Stimulated activated CD4-positive, alpha-beta T cell treated with anti-CD3 and anti-CD28 coated beads, Interleukin-12 subunit alpha, Interleukin-12 subunit beta, amount 100 ng/mL, for 48 hours (primary cell): ENCODE results near the gene TNIP2.
"Not testable (repeated sequence)": the region's sequence is repeated elsewhere in the genome, so short reads cannot be mapped to it uniquely, and the experiment has no call there.

Experiments
- DNase-seq, 3 donors: peaks; one replicate each; pipeline ENCODE4 v3.0.0-alpha.2; 2020; ENCODE audit warnings: low read depth in 2 of 3, low spot score in 1 of 3

TNIP2 gene

GRCh38 chr4:2745516-2745915, 10.6 kb downstream of the TNIP2 start:
- DNase-seq, result no peak

DNA sequence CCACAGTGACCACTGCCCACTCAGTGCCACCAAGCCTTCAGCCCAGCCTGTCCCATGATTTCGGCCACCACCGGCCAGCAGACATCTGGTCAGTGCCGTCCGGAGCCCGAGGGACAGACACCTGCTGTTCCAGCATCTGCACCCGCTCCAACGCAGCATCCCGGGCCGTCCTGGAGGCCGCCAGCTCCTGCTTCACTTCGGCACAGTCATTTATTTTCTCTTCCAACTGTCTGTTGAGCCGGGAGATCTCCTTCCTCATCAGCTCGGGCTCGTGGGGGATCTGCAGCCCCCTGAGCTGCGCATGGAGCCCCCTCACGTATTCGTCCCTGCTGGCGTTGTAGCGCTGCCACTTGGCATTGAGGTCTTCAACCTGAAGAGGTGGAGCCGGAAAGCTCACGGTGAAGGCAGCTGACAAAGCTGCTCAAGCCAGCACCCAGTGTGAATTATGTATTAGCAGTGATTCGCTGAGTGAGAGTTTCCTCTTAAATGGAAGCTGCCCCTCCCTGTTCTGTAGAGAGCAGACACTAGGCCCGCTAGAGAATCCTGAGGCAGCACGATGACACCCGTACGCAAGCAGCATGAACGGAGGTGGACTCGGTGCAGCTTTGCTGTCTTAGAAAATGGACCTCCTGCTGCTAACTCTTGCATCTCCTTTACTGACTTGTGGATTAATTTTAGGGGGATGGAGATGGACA, 11.4 kb downstream of the TNIP2 start:
- DNase-seq, result no peak

GRCh38 chr4:2743518-2744445, 12.4 kb downstream of the TNIP2 start:
- no peak for DNase-seq

GRCh38 chr4:2742823-2743517, 13.2 kb downstream of the TNIP2 start:
- no peak for DNase-seq

DNA sequence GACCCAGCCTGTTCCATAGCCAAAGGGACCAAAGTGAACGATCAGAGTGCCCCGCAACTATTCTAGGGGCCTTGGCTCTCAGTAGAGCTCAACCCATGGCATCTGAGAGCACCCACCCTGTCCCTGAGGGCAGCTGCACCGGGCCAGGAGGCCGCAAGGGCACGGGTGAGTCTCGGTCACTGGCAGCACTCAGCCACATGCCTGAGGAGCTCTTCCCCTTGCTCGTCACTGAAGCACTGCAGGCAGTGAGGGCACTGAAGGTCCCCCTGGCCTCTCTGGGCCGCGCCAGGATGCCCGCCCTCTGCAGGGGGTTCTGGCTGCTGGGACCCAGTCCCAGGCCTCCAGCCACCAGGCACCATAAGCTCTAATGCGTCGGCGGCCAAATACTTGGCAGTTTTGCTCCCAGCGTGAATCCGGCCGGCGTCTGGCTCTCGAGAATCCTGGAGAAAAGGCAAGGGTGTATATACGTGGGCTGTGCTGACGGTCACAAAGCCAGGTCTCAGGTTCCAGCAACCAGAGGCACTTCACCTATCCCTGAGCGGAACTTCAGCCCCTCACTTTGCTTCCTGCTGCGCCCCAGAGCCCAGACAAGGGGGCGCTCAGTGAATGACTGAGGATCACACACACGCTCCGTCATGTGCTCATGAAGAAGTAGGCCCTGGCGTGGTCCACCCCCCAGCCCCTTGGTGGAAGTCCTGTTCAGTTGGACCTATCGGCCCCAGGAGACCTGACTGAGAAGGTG, 13.9 kb downstream of the TNIP2 start:
- DNase-seq, result no peak

GRCh38 chr4:2741626-2742025, 14.5 kb downstream of the TNIP2 start:
- no peak for DNase-seq

GRCh38 chr4:2738296-2738695, 17.8 kb downstream of the TNIP2 start:
- not testable (repeated sequence) for DNase-seq

DNA sequence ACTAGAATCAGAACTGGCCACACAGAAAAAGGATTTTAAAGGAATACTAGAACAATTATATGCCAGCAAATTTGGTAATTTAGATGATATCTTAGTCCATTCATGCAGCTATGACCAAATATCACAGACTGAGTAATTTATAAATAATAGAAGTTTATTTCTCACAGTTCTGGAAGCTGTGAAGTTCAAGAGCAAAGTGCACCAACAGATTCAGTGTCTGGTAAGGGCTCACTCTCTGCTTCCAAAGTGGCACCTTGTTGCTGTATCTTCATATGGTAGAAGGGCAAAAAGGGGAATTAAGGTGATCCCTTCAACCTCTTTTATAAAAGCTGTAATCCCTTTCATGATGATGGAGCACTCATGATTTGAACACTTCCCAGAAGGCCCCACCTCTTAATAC, 20.3 kb downstream of the TNIP2 start:
- no peak for DNase-seq

- DNase-seq, result no peak
These were observed 21.5 kb downstream of the TNIP2 start for GRCh38 chr4:2734612-2735011.

- no peak for DNase-seq
These were observed 22.1 kb downstream of the TNIP2 start for GRCh38 chr4:2733844-2734574.

- no peak for DNase-seq
These were observed 22.9 kb downstream of the TNIP2 start for GRCh38 chr4:2733001-2733843.

- no peak for DNase-seq
These were observed 23.6 kb downstream of the TNIP2 start for GRCh38 chr4:2732526-2732925.

DNA sequence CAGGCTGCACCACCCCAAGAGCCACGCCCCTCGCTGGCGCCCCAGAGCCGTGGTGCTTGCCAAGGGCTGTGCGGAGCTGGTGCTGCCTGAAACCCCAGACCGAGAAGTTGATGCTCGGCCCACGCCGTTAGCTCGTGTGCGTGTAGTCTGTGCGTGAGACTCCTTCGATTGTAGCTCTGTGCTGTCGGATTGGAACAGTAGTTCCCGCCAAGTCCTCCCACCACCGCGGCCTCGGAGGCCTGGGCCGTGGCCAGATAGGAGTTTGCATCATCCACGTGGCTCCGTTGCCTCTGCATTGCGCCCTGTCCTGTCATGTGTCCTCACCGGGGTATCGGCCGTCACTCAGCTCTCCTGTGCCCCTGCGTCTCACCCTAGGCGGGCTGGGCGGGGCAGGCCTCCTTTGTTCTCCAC, 24.2 kb downstream of the TNIP2 start:
- DNase-seq, result no peak

GRCh38 chr4:2729533-2729875, 26.6 kb downstream of the TNIP2 start:
- DNase-seq, result no peak

DNA sequence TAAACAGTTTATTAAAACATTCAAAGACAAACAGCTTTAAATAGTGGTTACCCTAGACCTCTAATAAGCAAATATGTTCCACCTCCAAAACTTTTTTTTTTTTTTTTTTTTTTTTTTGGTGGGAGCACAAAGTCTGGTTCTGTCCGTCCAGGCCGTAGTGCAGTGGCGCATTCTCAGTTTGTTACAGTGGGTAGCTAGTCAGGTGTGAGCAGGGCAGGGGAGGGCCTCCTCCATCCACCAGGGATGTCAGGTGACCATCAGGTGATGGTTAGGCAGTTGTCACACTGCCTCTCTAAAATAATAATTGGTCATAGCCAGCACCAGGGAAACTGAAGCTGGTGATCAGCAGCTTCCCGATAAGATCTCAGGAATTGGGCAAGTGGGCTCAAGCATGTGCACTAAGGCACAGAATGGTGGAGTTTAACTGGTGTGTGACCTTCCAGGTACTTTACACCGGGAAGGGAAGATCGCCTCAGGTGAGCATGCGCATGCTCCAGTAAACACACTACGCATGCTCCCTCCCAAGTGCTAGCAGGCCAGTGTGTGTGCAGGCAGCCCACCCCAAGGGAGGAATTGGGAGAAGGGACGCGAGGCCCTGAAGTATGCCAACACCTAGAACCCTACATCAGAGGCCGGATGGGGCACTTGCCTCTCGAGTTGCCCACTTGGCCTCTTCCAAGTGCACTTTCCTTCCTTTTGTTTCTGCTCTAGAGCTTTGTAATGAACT, 27.2 kb downstream of the TNIP2 start:
- DNase-seq, result no peak

- DNase-seq, result no peak
These were observed 27.9 kb downstream of the TNIP2 start for GRCh38 chr4:2728221-2728620.

DNA sequence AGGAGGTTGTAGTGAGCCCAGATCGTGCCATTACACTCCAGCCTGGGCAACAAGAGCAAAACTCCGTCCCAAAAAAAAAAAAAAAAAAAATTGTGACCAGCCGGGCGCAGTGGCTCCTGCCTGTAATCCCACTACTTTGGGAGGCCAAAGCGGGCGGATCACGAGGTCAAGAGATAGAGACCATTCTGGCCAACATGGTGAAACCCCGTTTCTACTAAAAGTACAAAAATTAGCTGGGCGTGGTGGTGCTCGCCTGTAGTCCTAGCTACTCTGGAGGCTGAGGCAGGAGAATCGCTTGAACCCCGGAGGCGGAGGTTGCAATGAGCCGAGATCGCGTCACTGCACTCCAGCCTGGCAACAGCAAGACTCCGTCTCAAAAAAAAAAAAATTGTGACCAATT, 29.3 kb downstream of the TNIP2 start:
- not testable (repeated sequence) for DNase-seq

- no peak for DNase-seq
These were observed 30.8 kb downstream of the TNIP2 start for GRCh38 chr4:2725380-2725779.

- DNase-seq, result no peak
These were observed 32.4 kb downstream of the TNIP2 start for GRCh38 chr4:2723751-2724150.
